HepG2 (cell line): ENCODE data around the gene FLRT2. TPM values are rescaled to one million over a fixed set of nuclear protein-coding genes. Genes with fewer than 3 reads are reported as not detected.

Experiments used
- ATAC-seq: fragments of 200-7000 bp; cut with Tn5 transposase; 3 replicates; pipeline ENCODE4 v1.9.1; 2020; ENCODE audit warnings: mild to moderate bottlenecking, moderate library complexity
- BruUV-seq: library from RNA; stranded (reverse); fragments of 400-500 nt; replicated peaks from 2 replicates; lab custom pipeline; 2021; lab: Mats Ljungman, UMichigan
- CTCF ChIA-PET: fragments of 300-600 bp; formaldehyde crosslinking; extraction: SDS; loops from one replicate; lab custom pipeline; 2021; ENCODE audit warnings: low total read pairs, inconsistent platforms, low intra/inter-chr PET ratio; lab: Yijun Ruan, JAX
- POLR2A ChIA-PET: fragments of 350-600 bp; sonication (Branson Sonifier 250); formaldehyde crosslinking; loops from one replicate; lab custom pipeline; 2020; ENCODE audit warnings: antibody characterized with exemption, inconsistent platforms; lab: Yijun Ruan, JAX
- DNase-seq: peaks from one replicate; pipeline ENCODE4 v3.0.0-alpha.2; 2015; ENCODE audit warnings: low spot score
- FAIRE-seq: peaks from 3 replicates; lab custom pipeline; 2011; peaks lifted over from hg19 to GRCh38; lab: Jason Lieb, UNC
- H2AFZ ChIP-seq: one replicate; pipeline ENCODE4 v1.6.1; 2011; ENCODE audit warnings: low read length, inconsistent platforms
- H3K27ac ChIP-seq: fragments of 300-600 bp; 3 replicates; pipeline ENCODE4 v1.8.0; 2011; ENCODE audit warnings: mixed run types, mild to moderate bottlenecking, mixed read lengths, low read length, inconsistent platforms; ENCODE audit not compliant: insufficient read depth; ENCODE audit errors: extremely low read length
- H3K27me3 ChIP-seq, 2 experiments: fragments of 200-600 bp in 1 of 2; 2 replicates in 1 of 2; 3 replicates in 1 of 2; pipeline versions ENCODE4 v1.6.0 to v1.8.0; 2011; ENCODE audit warnings: low read length in 2 of 2, mild to moderate bottlenecking in 2 of 2, moderate library complexity in 2 of 2, inconsistent platforms in 1 of 2; ENCODE audit not compliant: insufficient read depth in 2 of 2, control insufficient read depth in 1 of 2
- H3K36me3 ChIP-seq, 2 experiments: fragments of 200-600 bp in 1 of 2; replicated peaks in 1 of 2; 2 replicates in 1 of 2; 3 replicates in 1 of 2; pipeline versions ENCODE4 v1.5.1 to v1.8.0; 2011; ENCODE audit warnings: low read length in 2 of 2, inconsistent platforms in 1 of 2; ENCODE audit not compliant: insufficient read depth in 2 of 2, control insufficient read depth in 1 of 2
- H3K4me1 ChIP-seq: 2 replicates; pipeline ENCODE4 v1.5.1; 2012; ENCODE audit warnings: low read length, inconsistent platforms; ENCODE audit not compliant: insufficient read depth
- H3K4me2 ChIP-seq: 2 replicates; pipeline ENCODE4 v1.6.0; 2011; ENCODE audit warnings: low read depth, low read length, inconsistent platforms
- H3K4me3 ChIP-seq, 3 experiments: fragments of 200-600 bp in 1 of 3; sonication (generic), shearing (Covaris generic) in 1 of 3; replicated peaks in 1 of 3; 2 replicates each; pipeline ENCODE4 v1.5.1; 2011 to 2016; ENCODE audit warnings: low read length in 3 of 3, inconsistent platforms in 2 of 3, low read depth in 2 of 3, mild to moderate bottlenecking in 2 of 3, control low read depth in 1 of 3, mixed read lengths in 1 of 3; ENCODE audit not compliant: insufficient read depth in 1 of 3
- H3K79me2 ChIP-seq: one replicate; pipeline ENCODE4 v1.6.1; 2011; ENCODE audit warnings: low read length, inconsistent platforms; ENCODE audit not compliant: insufficient read depth
- H3K9ac ChIP-seq: 2 replicates; pipeline ENCODE4 v1.6.0; 2011; ENCODE audit warnings: mild to moderate bottlenecking, low read depth, low read length, inconsistent platforms; ENCODE audit not compliant: insufficient read depth
- H3K9me3 ChIP-seq: 2 replicates; pipeline ENCODE4 v1.5.1; 2012; ENCODE audit warnings: mild to moderate bottlenecking, low read length
- H4K20me1 ChIP-seq: 2 replicates; pipeline ENCODE4 v1.6.0; 2011; ENCODE audit warnings: inconsistent platforms, mild to moderate bottlenecking, low read length, moderate library complexity; ENCODE audit not compliant: insufficient read depth
- CBX5 ChIP-seq: sonication (generic); formaldehyde crosslinking; IDR thresholded peaks from 2 replicates; pipeline ENCODE4 v1.4.0; 2020; ENCODE audit warnings: missing genetic modification reagents, borderline replicate concordance
- FOXA3 ChIP-seq: IDR thresholded peaks from 2 replicates; pipeline ENCODE4 v1.6.1; 2016; ENCODE audit warnings: missing genetic modification reagents, missing compliant biosample characterization
- KDM6A ChIP-seq: IDR thresholded peaks from 2 replicates; pipeline ENCODE4 v1.6.1; 2016; ENCODE audit warnings: low read depth
- NAIF1 ChIP-seq: sonication (generic); formaldehyde crosslinking; IDR thresholded peaks from 2 replicates; pipeline ENCODE4 v1.5.0; 2020; ENCODE audit warnings: mild to moderate bottlenecking, missing genetic modification reagents, borderline replicate concordance
- NFE2 ChIP-seq: sonication (generic); formaldehyde crosslinking; IDR thresholded peaks from 2 replicates; pipeline ENCODE4 v1.4.0; 2020; ENCODE audit warnings: missing genetic modification reagents
- NFE2L2 ChIP-seq: fragments of 150-350 bp; IDR thresholded peaks from 2 replicates; pipeline ENCODE4 v1.6.1; 2014; ENCODE audit warnings: low read length
- RFX1 ChIP-seq: fragments of 450-650 bp; IDR thresholded peaks from 2 replicates; pipeline ENCODE4 v1.6.1; 2017
- SP5 ChIP-seq: IDR thresholded peaks from 2 replicates; pipeline ENCODE4 v1.6.1; 2016; ENCODE audit warnings: low read depth, borderline replicate concordance
- STAG1 ChIP-seq: sonication (generic); formaldehyde crosslinking; IDR thresholded peaks from 2 replicates; pipeline ENCODE4 v1.4.0; 2020; ENCODE audit warnings: missing genetic modification reagents
- TP53 ChIP-seq: sonication (generic); formaldehyde crosslinking; conservative IDR thresholded peaks from 2 replicates; pipeline ENCODE4 v1.4.0; 2020; ENCODE audit warnings: missing genetic modification reagents
- ZBTB42 ChIP-seq: sonication (generic); formaldehyde crosslinking; IDR thresholded peaks from 2 replicates; pipeline ENCODE4 v1.5.0; 2020; ENCODE audit warnings: mild to moderate bottlenecking, missing genetic modification reagents
- ZNF782 ChIP-seq: sonication (generic); formaldehyde crosslinking; IDR thresholded peaks from 2 replicates; pipeline ENCODE4 v1.4.0; 2020; ENCODE audit warnings: missing genetic modification reagents, mild to moderate bottlenecking, borderline replicate concordance
- ZSCAN12 ChIP-seq: sonication (generic); formaldehyde crosslinking; IDR thresholded peaks from 2 replicates; pipeline ENCODE4 v1.9.0; 2021; ENCODE audit warnings: mild to moderate bottlenecking, missing genetic modification reagents
- WGBS: methylation state at CpG from one replicate; pipeline ENCODE4 v1.1.6; 2017; ENCODE audit warnings: low lambda C conversion rate; 5-methylcytosine and 5-hydroxymethylcytosine counted together
- in situ Hi-C: cut with HindIII; loops from 2 replicates; pipeline ENCODE4 v1.10.0; 2017; ENCODE audit warnings: low pct_unique_long_range_greater_than_20kb; ENCODE audit not compliant: extremely low pct_ligation_motif_present
- intact Hi-C: fragments of 100-400 bp; cut with micrococcal nuclease; formaldehyde crosslinking; loops from one replicate; pipeline ENCODE4 v1.10.0; 2022; ENCODE audit not compliant: unreplicated experiment
- polyA plus RNA-seq, 8 experiments: library from polyadenylated mRNA; depleted of rRNA in 3 of 8; stranded (reverse) in 7 of 8; unstranded in 1 of 8; fragments of >200 nt; fragmentation: Illumina TruSeq in 4 of 8; extraction: Trizol in 4 of 8; gene quantifications; 2 replicates each; pipeline versions ENCODE4 v1.2.1 to v1.2.3, GENCODE V29; 2011 to 2016; ENCODE audit warnings: low read depth in 4 of 8, missing spikeins in 1 of 8, mixed read lengths in 1 of 8; ENCODE audit not compliant: insufficient read depth in 1 of 8
- total RNA-seq, 5 experiments: library from RNA; depleted of rRNA; stranded (reverse); fragments of >200 nt; fragmentation: Illumina TruSeq; extraction: Trizol; gene quantifications; 2 replicates each; pipeline ENCODE4 v1.2.3, GENCODE V29; 2016; ENCODE audit warnings: low read depth in 1 of 5
- TF ChIP-seq, protein P1 (sequence below): sonication (generic); formaldehyde crosslinking; IDR thresholded peaks from 2 replicates; pipeline ENCODE4 v1.9.0; 2022; ENCODE audit warnings: missing genetic modification reagents, mild to moderate bottlenecking, borderline replicate concordance
- TF ChIP-seq, protein P2 (sequence below): sonication (generic); formaldehyde crosslinking; IDR thresholded peaks from 2 replicates; pipeline ENCODE4 v1.4.0; 2020; ENCODE audit warnings: missing genetic modification reagents, borderline replicate concordance
- TF ChIP-seq, protein P3 (sequence below): sonication (generic); formaldehyde crosslinking; IDR thresholded peaks from 2 replicates; pipeline ENCODE4 v1.4.0; 2020; ENCODE audit warnings: missing genetic modification reagents
- TF ChIP-seq, protein P4 (sequence below): sonication (generic); formaldehyde crosslinking; IDR thresholded peaks from 2 replicates; pipeline ENCODE4 v1.4.0; 2020; ENCODE audit warnings: mild to moderate bottlenecking, missing genetic modification reagents

The FLRT2 gene
- total and polyA plus RNA-seq, 2 of the 13 experiments (the other 11 are each of a cell fraction or from before 2014, with no cell fraction given) = not detected

DNA sequence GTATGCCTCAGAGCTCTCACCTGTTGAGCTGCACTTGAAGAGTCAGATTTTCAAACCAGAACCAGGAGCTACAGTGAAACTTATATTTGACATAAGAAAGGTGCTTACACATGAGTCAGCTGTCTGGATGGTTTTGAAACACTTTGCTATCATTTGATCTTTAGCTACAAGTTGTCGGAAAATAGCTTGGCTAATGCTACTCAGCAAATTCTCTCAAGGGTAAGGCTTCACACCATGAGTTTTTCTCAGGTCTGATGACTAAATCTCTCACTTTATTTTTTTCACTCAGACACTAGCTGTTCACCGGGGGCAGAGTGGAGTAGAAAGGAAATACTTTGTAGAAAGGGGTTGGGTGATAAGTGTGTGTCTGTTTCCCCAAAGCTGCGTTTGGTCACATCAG, 171.8 kb downstream of the FLRT2 start:
- no peak overlapping the region for H3K4me3 ChIP-seq
- no peaks in the 10 kb centered on the region for H3K36me3 ChIP-seq

More for the DNA sequence above, 171.8 kb downstream of the FLRT2 start:
- intact Hi-C loops = no loop called here
- no peaks in the 10 kb centered on the region for H3K4me1 ChIP-seq
- no peak overlapping the region for H3K27ac ChIP-seq
- no peaks in the 10 kb centered on the region for H3K79me2 ChIP-seq
- ChIA-PET CTCF (no interaction called here), POLR2A (no interaction called here)
- TF ChIP-seq, protein P1, sequence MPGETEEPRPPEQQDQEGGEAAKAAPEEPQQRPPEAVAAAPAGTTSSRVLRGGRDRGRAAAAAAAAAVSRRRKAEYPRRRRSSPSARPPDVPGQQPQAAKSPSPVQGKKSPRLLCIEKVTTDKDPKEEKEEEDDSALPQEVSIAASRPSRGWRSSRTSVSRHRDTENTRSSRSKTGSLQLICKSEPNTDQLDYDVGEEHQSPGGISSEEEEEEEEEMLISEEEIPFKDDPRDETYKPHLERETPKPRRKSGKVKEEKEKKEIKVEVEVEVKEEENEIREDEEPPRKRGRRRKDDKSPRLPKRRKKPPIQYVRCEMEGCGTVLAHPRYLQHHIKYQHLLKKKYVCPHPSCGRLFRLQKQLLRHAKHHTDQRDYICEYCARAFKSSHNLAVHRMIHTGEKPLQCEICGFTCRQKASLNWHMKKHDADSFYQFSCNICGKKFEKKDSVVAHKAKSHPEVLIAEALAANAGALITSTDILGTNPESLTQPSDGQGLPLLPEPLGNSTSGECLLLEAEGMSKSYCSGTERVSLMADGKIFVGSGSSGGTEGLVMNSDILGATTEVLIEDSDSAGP (CRISPR knock-in tag) = no peak
- TF ChIP-seq TP53 (CRISPR knock-in tag) = no peak
- TF ChIP-seq RFX1 = no peak
- TF ChIP-seq ZBTB42 (CRISPR knock-in tag) = no peak
- TF ChIP-seq FOXA3 (CRISPR knock-in tag) = no peak
- TF ChIP-seq, protein P2, sequence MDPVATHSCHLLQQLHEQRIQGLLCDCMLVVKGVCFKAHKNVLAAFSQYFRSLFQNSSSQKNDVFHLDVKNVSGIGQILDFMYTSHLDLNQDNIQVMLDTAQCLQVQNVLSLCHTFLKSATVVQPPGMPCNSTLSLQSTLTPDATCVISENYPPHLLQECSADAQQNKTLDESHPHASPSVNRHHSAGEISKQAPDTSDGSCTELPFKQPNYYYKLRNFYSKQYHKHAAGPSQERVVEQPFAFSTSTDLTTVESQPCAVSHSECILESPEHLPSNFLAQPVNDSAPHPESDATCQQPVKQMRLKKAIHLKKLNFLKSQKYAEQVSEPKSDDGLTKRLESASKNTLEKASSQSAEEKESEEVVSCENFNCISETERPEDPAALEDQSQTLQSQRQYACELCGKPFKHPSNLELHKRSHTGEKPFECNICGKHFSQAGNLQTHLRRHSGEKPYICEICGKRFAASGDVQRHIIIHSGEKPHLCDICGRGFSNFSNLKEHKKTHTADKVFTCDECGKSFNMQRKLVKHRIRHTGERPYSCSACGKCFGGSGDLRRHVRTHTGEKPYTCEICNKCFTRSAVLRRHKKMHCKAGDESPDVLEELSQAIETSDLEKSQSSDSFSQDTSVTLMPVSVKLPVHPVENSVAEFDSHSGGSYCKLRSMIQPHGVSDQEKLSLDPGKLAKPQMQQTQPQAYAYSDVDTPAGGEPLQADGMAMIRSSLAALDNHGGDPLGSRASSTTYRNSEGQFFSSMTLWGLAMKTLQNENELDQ (CRISPR knock-in tag) = no peak
- no peak for TF ChIP-seq NFE2L2
- no peak for TF ChIP-seq NFE2 (CRISPR knock-in tag)
- no peak for TF ChIP-seq ZSCAN12 (CRISPR knock-in tag)
- TF ChIP-seq SP5 (CRISPR knock-in tag) = no peak
- TF ChIP-seq CBX5 = no peak
- TF ChIP-seq STAG1 = no peak
- TF ChIP-seq, protein P3, sequence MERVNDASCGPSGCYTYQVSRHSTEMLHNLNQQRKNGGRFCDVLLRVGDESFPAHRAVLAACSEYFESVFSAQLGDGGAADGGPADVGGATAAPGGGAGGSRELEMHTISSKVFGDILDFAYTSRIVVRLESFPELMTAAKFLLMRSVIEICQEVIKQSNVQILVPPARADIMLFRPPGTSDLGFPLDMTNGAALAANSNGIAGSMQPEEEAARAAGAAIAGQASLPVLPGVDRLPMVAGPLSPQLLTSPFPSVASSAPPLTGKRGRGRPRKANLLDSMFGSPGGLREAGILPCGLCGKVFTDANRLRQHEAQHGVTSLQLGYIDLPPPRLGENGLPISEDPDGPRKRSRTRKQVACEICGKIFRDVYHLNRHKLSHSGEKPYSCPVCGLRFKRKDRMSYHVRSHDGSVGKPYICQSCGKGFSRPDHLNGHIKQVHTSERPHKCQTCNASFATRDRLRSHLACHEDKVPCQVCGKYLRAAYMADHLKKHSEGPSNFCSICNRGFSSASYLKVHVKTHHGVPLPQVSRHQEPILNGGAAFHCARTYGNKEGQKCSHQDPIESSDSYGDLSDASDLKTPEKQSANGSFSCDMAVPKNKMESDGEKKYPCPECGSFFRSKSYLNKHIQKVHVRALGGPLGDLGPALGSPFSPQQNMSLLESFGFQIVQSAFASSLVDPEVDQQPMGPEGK (CRISPR knock-in tag) = no peak
- TF ChIP-seq, protein P4, sequence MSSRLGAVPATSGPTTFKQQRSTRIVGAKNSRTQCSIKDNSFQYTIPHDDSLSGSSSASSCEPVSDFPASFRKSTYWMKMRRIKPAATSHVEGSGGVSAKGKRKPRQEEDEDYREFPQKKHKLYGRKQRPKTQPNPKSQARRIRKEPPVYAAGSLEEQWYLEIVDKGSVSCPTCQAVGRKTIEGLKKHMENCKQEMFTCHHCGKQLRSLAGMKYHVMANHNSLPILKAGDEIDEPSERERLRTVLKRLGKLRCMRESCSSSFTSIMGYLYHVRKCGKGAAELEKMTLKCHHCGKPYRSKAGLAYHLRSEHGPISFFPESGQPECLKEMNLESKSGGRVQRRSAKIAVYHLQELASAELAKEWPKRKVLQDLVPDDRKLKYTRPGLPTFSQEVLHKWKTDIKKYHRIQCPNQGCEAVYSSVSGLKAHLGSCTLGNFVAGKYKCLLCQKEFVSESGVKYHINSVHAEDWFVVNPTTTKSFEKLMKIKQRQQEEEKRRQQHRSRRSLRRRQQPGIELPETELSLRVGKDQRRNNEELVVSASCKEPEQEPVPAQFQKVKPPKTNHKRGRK (CRISPR knock-in tag) = no peak
- no peak for TF ChIP-seq ZNF782
- no peak for TF ChIP-seq NAIF1
- TF ChIP-seq KDM6A = no peak
- H4K20me1 ChIP-seq = no peaks in the 10 kb centered on the region
- no peaks in the 10 kb centered on the region for H3K27me3 ChIP-seq
- WGBS = 3% methylated on average over 3 of the region's 3 CpGs
- BruUV-seq = no TSS peak
- DNase-seq (no peak), ATAC-seq (no peak), FAIRE-seq (no peak)
- no peak overlapping the region for H2AFZ ChIP-seq
- no peak overlapping the region for H3K9ac ChIP-seq
- in situ Hi-C loops = no loop called here
- peaks cover 83% of the 10 kb centered on the region for H3K9me3 ChIP-seq
- H3K4me2 ChIP-seq = no peak overlapping the region
